ENCODE data around the gene CNTN4. TPM values are rescaled to one million over a fixed set of nuclear protein-coding genes. Genes with fewer than 3 reads are reported as not detected.

Gene CNTN4
- total and polyA plus RNA-seq, 9 donors: 0.35 to 16.7 (median 3.0) TPM

DNA sequence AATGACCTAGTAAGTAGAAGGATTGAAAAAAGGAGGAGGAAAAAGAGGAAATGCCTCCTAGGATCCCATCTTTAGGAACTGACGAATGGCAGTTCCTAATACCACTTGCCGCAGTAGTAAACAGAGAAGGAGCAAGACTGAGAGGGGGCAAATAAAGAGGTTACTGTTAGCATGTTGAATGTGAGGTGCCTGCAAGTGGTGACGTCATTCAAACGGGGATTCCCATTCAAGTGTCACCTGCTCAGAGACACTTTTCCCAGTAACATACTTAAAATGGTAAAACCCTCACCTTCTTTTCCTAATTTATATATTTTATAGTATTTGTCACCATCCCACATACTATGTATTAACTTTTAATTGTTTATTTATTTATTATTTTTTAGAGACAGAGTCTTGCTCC lies 832.6 kb downstream of the CNTN4 start:
- Histone ChIP-seq H3K9me3 (no peaks in the 10 kb centered on the region), H3K27me3 (no peaks in the 10 kb centered on the region), H3K36me3 (no peaks in the 10 kb centered on the region), H3K4me1 (ENCODE audit: insufficient read depth) (no peaks in the 10 kb centered on the region), H3K4me3 (no peak overlapping the region), H3K27ac (no peak overlapping the region)
- 94 to 98% (median 94%) methylated on average over 4 of the region's 4 CpGs for WGBS, 3 donors
- intact Hi-C loops (cut with DNase I): no loop called here
- TF ChIP-seq EP300 (IDR thresholded peaks at IDR 0.05) (no peak), POLR2A (IDR thresholded peaks at IDR 0.05) (no peak)
- TF ChIP-seq, protein P1, sequence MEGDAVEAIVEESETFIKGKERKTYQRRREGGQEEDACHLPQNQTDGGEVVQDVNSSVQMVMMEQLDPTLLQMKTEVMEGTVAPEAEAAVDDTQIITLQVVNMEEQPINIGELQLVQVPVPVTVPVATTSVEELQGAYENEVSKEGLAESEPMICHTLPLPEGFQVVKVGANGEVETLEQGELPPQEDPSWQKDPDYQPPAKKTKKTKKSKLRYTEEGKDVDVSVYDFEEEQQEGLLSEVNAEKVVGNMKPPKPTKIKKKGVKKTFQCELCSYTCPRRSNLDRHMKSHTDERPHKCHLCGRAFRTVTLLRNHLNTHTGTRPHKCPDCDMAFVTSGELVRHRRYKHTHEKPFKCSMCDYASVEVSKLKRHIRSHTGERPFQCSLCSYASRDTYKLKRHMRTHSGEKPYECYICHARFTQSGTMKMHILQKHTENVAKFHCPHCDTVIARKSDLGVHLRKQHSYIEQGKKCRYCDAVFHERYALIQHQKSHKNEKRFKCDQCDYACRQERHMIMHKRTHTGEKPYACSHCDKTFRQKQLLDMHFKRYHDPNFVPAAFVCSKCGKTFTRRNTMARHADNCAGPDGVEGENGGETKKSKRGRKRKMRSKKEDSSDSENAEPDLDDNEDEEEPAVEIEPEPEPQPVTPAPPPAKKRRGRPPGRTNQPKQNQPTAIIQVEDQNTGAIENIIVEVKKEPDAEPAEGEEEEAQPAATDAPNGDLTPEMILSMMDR (IDR thresholded peaks at IDR 0.05): no peak
- no peak for DNase-seq

DNA sequence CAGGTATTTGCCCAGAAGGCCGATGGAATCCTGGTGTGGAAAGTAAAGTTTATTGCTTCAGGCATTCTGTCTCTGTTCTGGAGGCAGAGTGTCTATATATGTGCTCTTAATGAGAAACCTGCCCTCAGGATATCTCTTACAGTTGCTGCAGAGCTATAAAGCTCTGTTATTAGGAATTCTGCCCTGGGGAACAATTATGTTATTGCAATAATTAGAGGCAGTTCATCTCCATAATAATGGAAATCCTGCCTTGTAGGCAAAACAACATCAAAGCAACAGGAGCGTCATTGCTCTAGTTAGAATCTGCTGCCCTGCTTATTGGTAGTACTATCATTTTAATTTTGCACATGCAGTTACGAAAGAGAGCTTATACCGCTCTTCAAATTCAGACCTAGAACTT lies 835.9 kb downstream of the CNTN4 start:
- no peak for DNase-seq
- TF ChIP-seq, protein P1 (IDR thresholded peaks at IDR 0.05): no peak
- no peak for TF ChIP-seq EP300 (IDR thresholded peaks at IDR 0.05)
- no peak for TF ChIP-seq POLR2A (IDR thresholded peaks at IDR 0.05)
- H3K4me1 ChIP-seq (ENCODE audit: insufficient read depth): no peaks in the 10 kb centered on the region
- no peaks in the 10 kb centered on the region for H3K36me3 ChIP-seq
- intact Hi-C loops (cut with DNase I): no loop called here
- 94 to 96% (median 95%) methylated on average over 4 of the region's 4 CpGs for WGBS, 3 donors
- H3K4me3 ChIP-seq: no peak overlapping the region
- H3K27ac ChIP-seq: no peak overlapping the region
- H3K27me3 ChIP-seq: no peaks in the 10 kb centered on the region
- no peaks in the 10 kb centered on the region for H3K9me3 ChIP-seq

- no peak for TF ChIP-seq POLR2A (IDR thresholded peaks at IDR 0.05)
- TF ChIP-seq, protein P1 (IDR thresholded peaks at IDR 0.05): no peak
- TF ChIP-seq EP300 (IDR thresholded peaks at IDR 0.05): no peak
- Histone ChIP-seq H3K27ac (no peak overlapping the region), H3K9me3 (no peaks in the 10 kb centered on the region), H3K4me1 (ENCODE audit: insufficient read depth) (no peaks in the 10 kb centered on the region), H3K36me3 (no peaks in the 10 kb centered on the region), H3K4me3 (no peak overlapping the region), H3K27me3 (no peaks in the 10 kb centered on the region)
- 89 to 91% (median 91%) methylated on average over 2 of the region's 2 CpGs for WGBS, 3 donors
- DNase-seq: no peak
- intact Hi-C loops (cut with DNase I): no loop called here
Measured at GRCh38 chr3:2937055-2937454, 838.4 kb downstream of the CNTN4 start.

DNA sequence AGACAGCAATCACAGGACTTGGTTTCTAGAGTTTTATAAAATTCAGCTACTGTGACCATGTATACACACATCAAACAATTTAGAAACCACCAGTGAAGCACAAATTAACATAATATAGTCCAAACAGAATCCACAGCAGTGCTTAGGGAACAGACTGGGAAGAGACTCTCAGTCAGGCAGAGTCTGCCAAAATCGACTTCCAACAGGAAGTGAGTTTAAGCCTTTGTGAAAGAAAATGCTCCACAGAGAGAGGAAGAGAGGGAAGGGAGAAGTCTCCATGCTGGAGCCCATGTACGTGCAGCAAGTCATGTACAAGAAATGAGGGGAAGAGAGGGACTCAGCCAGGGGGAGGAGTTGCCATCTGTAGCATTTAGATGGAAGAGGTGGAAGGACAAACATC lies 838.9 kb downstream of the CNTN4 start:
- DNase-seq: no peak
- H3K36me3 ChIP-seq: no peaks in the 10 kb centered on the region
- H3K27ac ChIP-seq: no peak overlapping the region
- H3K4me3 ChIP-seq: no peak overlapping the region
- WGBS, 3 donors: 15 to 23% (median 19%) methylated on average over 2 of the region's 2 CpGs
- no peaks in the 10 kb centered on the region for H3K9me3 ChIP-seq
- no peaks in the 10 kb centered on the region for H3K4me1 ChIP-seq (ENCODE audit: insufficient read depth)
- no peaks in the 10 kb centered on the region for H3K27me3 ChIP-seq
- intact Hi-C loops (cut with DNase I): no loop called here
- TF ChIP-seq, protein P1 (IDR thresholded peaks at IDR 0.05): no peak
- no peak for TF ChIP-seq EP300 (IDR thresholded peaks at IDR 0.05)

DNA sequence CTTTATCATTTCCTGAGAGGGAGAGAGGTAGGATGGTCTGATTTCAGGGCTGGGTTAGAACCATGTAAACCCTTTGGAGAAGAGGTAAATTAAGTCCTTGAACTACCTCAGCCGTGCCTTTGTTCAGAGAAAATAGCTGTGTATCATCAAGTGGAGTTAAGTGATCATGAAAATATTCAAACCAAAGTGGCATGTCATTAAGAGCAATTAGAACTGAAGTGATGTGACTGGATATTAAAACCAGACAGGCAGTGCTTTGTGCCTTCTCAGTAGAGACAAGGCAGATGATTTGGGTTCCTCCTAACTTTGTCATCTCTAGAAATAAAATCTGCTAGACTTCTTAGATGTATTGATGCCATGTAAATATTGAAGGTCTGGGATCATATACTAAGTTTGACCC lies 840.0 kb downstream of the CNTN4 start:
- no peaks in the 10 kb centered on the region for H3K27me3 ChIP-seq
- intact Hi-C loops (cut with DNase I): no loop called here
- H3K4me1 ChIP-seq (ENCODE audit: insufficient read depth): no peaks in the 10 kb centered on the region
- DNase-seq: no peak
- no peak overlapping the region for H3K4me3 ChIP-seq
- H3K27ac ChIP-seq: no peak overlapping the region
- H3K36me3 ChIP-seq: no peaks in the 10 kb centered on the region
- H3K9me3 ChIP-seq: no peaks in the 10 kb centered on the region
- 84 to 92% (median 89%) methylated on average over 1 of the region's 1 CpG for WGBS, 3 donors
- no peak for TF ChIP-seq EP300 (IDR thresholded peaks at IDR 0.05)
- TF ChIP-seq POLR2A (IDR thresholded peaks at IDR 0.05): no peak
- TF ChIP-seq, protein P1 (IDR thresholded peaks at IDR 0.05): no peak

All from ovary (tissue), 9 donors.